K562 (cell line): ENCODE data around the gene ZBTB42. TPM values are rescaled to one million over a fixed set of nuclear protein-coding genes. Genes with fewer than 3 reads are reported as not detected.

ENCODE experiments used
- BRD4 ChIP-seq: fragments of 200-600 bp; sonication (generic); IDR thresholded peaks from 2 replicates; pipeline ENCODE4 v1.6.1; 2017; ENCODE audit warnings: inconsistent platforms
- BRD9 ChIP-seq: fragments of 450-650 bp; IDR thresholded peaks from 2 replicates; pipeline ENCODE4 v1.6.1; 2018; ENCODE audit warnings: low read depth; ENCODE audit not compliant: partially characterized antibody
- EP400 ChIP-seq: fragments of 450-650 bp; IDR thresholded peaks from 2 replicates; pipeline ENCODE4 v1.6.1; 2017; ENCODE audit warnings: antibody characterized with exemption, mild to moderate bottlenecking, moderate library complexity
- ETV5 ChIP-seq: sonication (generic); formaldehyde crosslinking; IDR thresholded peaks from 2 replicates; pipeline ENCODE4 v1.4.0; 2020; ENCODE audit warnings: low read depth, mild to moderate bottlenecking, missing genetic modification reagents
- FUS ChIP-seq: fragments of 200-400 bp; formaldehyde crosslinking; optimal IDR thresholded peaks from 2 replicates; pipeline ENCODE3; 2017; ENCODE audit warnings: low read depth, low read length
- GABPA ChIP-seq: fragments of 200-800 bp; sonication (Bioruptor generic); conservative IDR thresholded peaks from 2 replicates; pipeline ENCODE4 v1.6.1; 2016; ENCODE audit warnings: low read depth, missing genetic modification characterization, missing compliant biosample characterization
- GTF3C2 ChIP-seq: IDR thresholded peaks from 3 replicates; pipeline ENCODE4 v1.6.1; 2011; ENCODE audit warnings: borderline replicate concordance, mild to moderate bottlenecking, moderate library complexity; ENCODE audit not compliant: insufficient read length; ENCODE audit errors: extremely low read depth
- KDM2B ChIP-seq: fragments of 250-450 bp; sonication (Bioruptor Pico); IDR thresholded peaks from 2 replicates; pipeline ENCODE4 v1.8.0; 2021; ENCODE audit warnings: mild to moderate bottlenecking, moderate library complexity
- MAZ ChIP-seq, 2 experiments: fragments of 450-650 bp in 1 of 2; sonication (generic) in 1 of 2; formaldehyde crosslinking; IDR thresholded peaks in 1 of 2; conservative IDR thresholded peaks in 1 of 2; 2 replicates each; pipeline versions ENCODE4 v1.4.0 to v1.5.0; 2020; ENCODE audit warnings: mild to moderate bottlenecking in 1 of 2, missing genetic modification reagents in 1 of 2
- NFATC3 ChIP-seq: fragments of 450-650 bp; IDR thresholded peaks from 2 replicates; pipeline ENCODE4 v1.6.1; 2017; ENCODE audit warnings: mild to moderate bottlenecking
- NR2C2 ChIP-seq, 2 experiments: fragments of 200-800 bp in 1 of 2; sonication (Bioruptor generic) in 1 of 2; sonication (generic) in 1 of 2; formaldehyde crosslinking in 1 of 2; IDR thresholded peaks; 2 replicates each; pipeline versions ENCODE4 v1.6.1 to v1.8.0; 2016 to 2022; ENCODE audit warnings: mild to moderate bottlenecking in 1 of 2, missing compliant biosample characterization in 1 of 2, missing genetic modification characterization in 1 of 2, missing genetic modification reagents in 1 of 2
- NRF1 ChIP-seq, 2 experiments: fragments of 450-650 bp; IDR thresholded peaks in 1 of 2; conservative IDR thresholded peaks in 1 of 2; 2 replicates each; pipeline ENCODE4 v1.6.1; 2014; ENCODE audit warnings: mild to moderate bottlenecking in 2 of 2
- POLR2A ChIP-seq: fragments of 450-650 bp; conservative IDR thresholded peaks from 2 replicates; pipeline ENCODE4 v1.6.1; 2016
- POLR2G ChIP-seq: fragments of 200-400 bp; formaldehyde crosslinking; IDR thresholded peaks from 2 replicates; pipeline ENCODE4 v1.6.1; 2017; ENCODE audit warnings: low read depth, mild to moderate bottlenecking, antibody characterized with exemption, low read length, moderate library complexity
- PPARD ChIP-seq: fragments of 250-450 bp; sonication (Bioruptor Pico); IDR thresholded peaks from 2 replicates; pipeline ENCODE4 v1.8.0; 2022; ENCODE audit warnings: inconsistent platforms, mild to moderate bottlenecking, moderate library complexity
- TAF9B ChIP-seq: fragments of 450-650 bp; IDR thresholded peaks from 2 replicates; pipeline ENCODE4 v1.6.1; 2018; ENCODE audit warnings: mild to moderate bottlenecking; ENCODE audit not compliant: partially characterized antibody
- TRIM28 ChIP-seq: fragments of 450-650 bp; IDR thresholded peaks from 2 replicates; pipeline ENCODE4 v1.6.1; 2017
- YY1 ChIP-seq, 3 experiments: IDR thresholded peaks; 2 replicates each; pipeline ENCODE4 v1.6.1; 2011; ENCODE audit warnings: low read length in 2 of 3, mild to moderate bottlenecking in 2 of 3, moderate library complexity in 2 of 3, borderline replicate concordance in 1 of 3, control low read depth in 1 of 3, low read depth in 1 of 3; ENCODE audit not compliant: insufficient read depth in 3 of 3, insufficient replicate concordance in 2 of 3, control insufficient read depth in 1 of 3, insufficient read length in 1 of 3; ENCODE audit errors: extremely low read depth in 1 of 3
- ZNF282 ChIP-seq: sonication (generic); formaldehyde crosslinking; IDR thresholded peaks from 2 replicates; pipeline ENCODE4 v1.8.1; 2023; ENCODE audit warnings: missing genetic modification reagents
- ZNF347 ChIP-seq: fragments of 450-650 bp; formaldehyde crosslinking; IDR thresholded peaks from 2 replicates; pipeline ENCODE4 v1.4.0; 2020; ENCODE audit warnings: low read depth, mild to moderate bottlenecking, moderate library complexity
- ZNF408 ChIP-seq: fragments of 250-450 bp; sonication (Bioruptor Pico); IDR thresholded peaks from 2 replicates; pipeline ENCODE4 v1.4.0; 2020; ENCODE audit warnings: low read depth, mild to moderate bottlenecking, moderate library complexity
- polyA plus RNA-seq, 8 experiments: library from polyadenylated mRNA; depleted of rRNA in 4 of 8; stranded (reverse) in 5 of 8; unstranded in 3 of 8; fragments of >200 nt; fragmentation: Nextera tagmentation in 2 of 8; fragmentation: Illumina TruSeq in 1 of 8; extraction: Ambion mirVana in 2 of 8; extraction: Trizol in 1 of 8; gene quantifications; 2 replicates each; pipeline versions ENCODE4 v1.2.1 to v1.2.3, GENCODE V29; 2011 to 2014; ENCODE audit warnings: inconsistent platforms in 1 of 8, missing spikeins in 1 of 8
- total RNA-seq, 7 experiments: library from RNA; depleted of rRNA in 6 of 7; stranded (reverse); fragments of >200 nt in 6 of 7; fragmentation: Illumina TruSeq in 2 of 7; extraction: Trizol in 2 of 7; gene quantifications; 2 replicates each; pipeline versions ENCODE4 v1.2.1 to v1.2.3, GENCODE V29; 2011 to 2021; ENCODE audit warnings: low replicate concordance in 1 of 7
- TF ChIP-seq, protein P1 (sequence below), 2 experiments: fragments of 250-450 bp in 1 of 2; fragments of 450-650 bp in 1 of 2; sonication (Bioruptor Pico) in 1 of 2; IDR thresholded peaks; 2 replicates each; pipeline versions ENCODE4 v1.6.1 to v1.8.0; 2016 to 2021; ENCODE audit warnings: mild to moderate bottlenecking in 2 of 2, moderate library complexity in 2 of 2, missing compliant biosample characterization in 1 of 2, missing genetic modification characterization in 1 of 2
- TF ChIP-seq, protein P2 (sequence below): IDR thresholded peaks from 2 replicates; pipeline ENCODE4 v1.6.1; 2011; ENCODE audit not compliant: insufficient read length; ENCODE audit errors: extremely low read depth

ZBTB42 gene
- total and polyA plus RNA-seq, 9 of the 15 experiments (the other 6 are each of a cell fraction or from before 2014, with no cell fraction given), result 0.03 to 8.5 (median 2.4) TPM

DNA sequence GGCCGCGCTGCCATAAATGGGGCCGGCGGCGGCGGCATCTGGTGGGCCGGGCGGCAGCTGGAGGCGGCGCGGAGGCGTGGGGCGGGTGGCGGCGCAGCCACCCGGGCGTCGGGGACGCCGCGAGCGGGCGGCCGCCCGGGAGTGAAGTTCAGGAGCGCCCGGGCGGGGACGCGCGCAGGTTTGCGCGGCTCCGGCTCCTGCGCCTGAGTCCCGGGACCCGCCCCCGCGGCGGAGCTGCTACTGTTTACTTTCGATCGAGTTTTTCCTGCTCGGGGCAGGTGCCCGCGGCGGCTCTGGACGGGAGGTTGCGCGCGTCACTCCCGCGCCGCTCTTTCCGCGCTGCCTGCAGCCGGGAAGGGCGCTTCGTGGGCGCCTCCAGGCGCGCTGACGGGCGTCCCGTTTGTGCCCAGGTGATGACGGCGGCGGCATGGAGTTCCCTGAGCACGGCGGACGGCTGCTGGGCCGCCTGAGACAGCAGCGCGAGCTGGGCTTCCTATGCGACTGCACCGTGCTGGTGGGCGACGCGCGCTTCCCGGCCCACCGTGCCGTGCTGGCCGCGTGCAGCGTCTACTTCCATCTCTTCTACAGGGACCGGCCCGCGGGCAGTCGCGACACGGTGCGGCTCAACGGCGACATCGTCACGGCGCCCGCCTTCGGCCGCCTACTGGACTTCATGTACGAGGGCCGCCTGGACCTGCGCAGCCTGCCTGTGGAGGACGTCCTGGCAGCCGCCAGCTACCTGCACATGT lies at the start of gene ZBTB42 (continued):
- peak; percentile 83 to 85 for TF ChIP-seq NRF1 (conservative IDR thresholded peaks at IDR 0.05 in 1 of 2, IDR thresholded peaks at IDR 0.05 in 1 of 2)
- TF ChIP-seq ZNF408 (CRISPR knock-in tag), result no peak
- TF ChIP-seq POLR2G, result peak; percentile 56; the same call in 1 of the 2 replicates
- peak; percentile 19 to 42; a peak in 2 of 4 replicates for TF ChIP-seq MAZ (CRISPR knock-in tag; conservative IDR thresholded peaks at IDR 0.05 in 1 of 2, IDR thresholded peaks at IDR 0.05 in 1 of 2)
- no peak for TF ChIP-seq NR2C2 (CRISPR knock-in tag; IDR thresholded peaks at IDR 0.05)
- TF ChIP-seq NR2C2 (tag; IDR thresholded peaks at IDR 0.05), result no peak
- no peak for TF ChIP-seq EP400
- TF ChIP-seq ZNF282 (CRISPR knock-in tag), result no peak
- no peak for TF ChIP-seq PPARD (CRISPR knock-in tag)
- no peak for TF ChIP-seq ETV5
- TF ChIP-seq NFATC3, result no peak
- TF ChIP-seq GTF3C2, result no peak
- TF ChIP-seq TRIM28, result no peak
- peak in 1 of 3 experiments; percentile 6 for TF ChIP-seq YY1 (IDR thresholded peaks at IDR 0.05; ENCODE audit: borderline replicate concordance in 1 of 3, control insufficient read depth in 1 of 3, extremely low read depth in 1 of 3, insufficient read depth in 3 of 3, insufficient read length in 1 of 3, insufficient replicate concordance in 2 of 3, low read depth in 1 of 3, low read length in 2 of 3)
- no peak for TF ChIP-seq KDM2B (CRISPR knock-in tag)
- TF ChIP-seq BRD9, result no peak
- TF ChIP-seq GABPA, result no peak
- TF ChIP-seq, protein P1, sequence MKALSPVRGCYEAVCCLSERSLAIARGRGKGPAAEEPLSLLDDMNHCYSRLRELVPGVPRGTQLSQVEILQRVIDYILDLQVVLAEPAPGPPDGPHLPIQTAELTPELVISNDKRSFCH (CRISPR knock-in tag; IDR thresholded peaks at IDR 0.05), result no peak
- TF ChIP-seq, protein P1 (tag; IDR thresholded peaks at IDR 0.05), result no peak
- TF ChIP-seq BRD4, result no peak
- TF ChIP-seq POLR2A, result no peak
- TF ChIP-seq, protein P2, sequence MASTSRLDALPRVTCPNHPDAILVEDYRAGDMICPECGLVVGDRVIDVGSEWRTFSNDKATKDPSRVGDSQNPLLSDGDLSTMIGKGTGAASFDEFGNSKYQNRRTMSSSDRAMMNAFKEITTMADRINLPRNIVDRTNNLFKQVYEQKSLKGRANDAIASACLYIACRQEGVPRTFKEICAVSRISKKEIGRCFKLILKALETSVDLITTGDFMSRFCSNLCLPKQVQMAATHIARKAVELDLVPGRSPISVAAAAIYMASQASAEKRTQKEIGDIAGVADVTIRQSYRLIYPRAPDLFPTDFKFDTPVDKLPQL, result no peak
- TF ChIP-seq FUS, result no peak
- no peak for TF ChIP-seq ZNF347 (CRISPR knock-in tag)
- no peak for TF ChIP-seq TAF9B
